Keratinocyte (primary cell): ENCODE data around the gene ZNF576. TPM values are rescaled to one million over a fixed set of nuclear protein-coding genes. Genes with fewer than 3 reads are reported as not detected.

Experiments
- DNase-seq: peaks from one replicate; pipeline ENCODE4 v3.0.0-alpha.2; 2011; ENCODE audit warnings: low read depth, missing footprints, low spot score
- FAIRE-seq: peaks from 2 replicates; lab custom pipeline; 2011; peaks lifted over from hg19 to GRCh38; lab: Jason Lieb, UNC
- H2AFZ ChIP-seq: 2 replicates; pipeline ENCODE4 v1.6.0; 2012; ENCODE audit warnings: low read length, control low read depth, inconsistent platforms; ENCODE audit not compliant: control insufficient read depth
- H3K27ac ChIP-seq: 2 replicates; pipeline ENCODE4 v1.5.1; 2011; ENCODE audit warnings: low read length; ENCODE audit not compliant: control insufficient read depth, insufficient read depth
- H3K27me3 ChIP-seq: 3 replicates; pipeline ENCODE4 v1.6.0; 2011; ENCODE audit warnings: low read length; ENCODE audit not compliant: control insufficient read depth, insufficient read depth; ENCODE audit errors: extremely low read depth
- H3K36me3 ChIP-seq, 2 experiments: 2 replicates in 1 of 2; 3 replicates in 1 of 2; pipeline ENCODE4 v1.5.1; 2011; ENCODE audit warnings: low read length in 2 of 2, mild to moderate bottlenecking in 1 of 2; ENCODE audit not compliant: control insufficient read depth in 2 of 2, insufficient read depth in 2 of 2; ENCODE audit errors: extremely low read depth in 1 of 2
- H3K4me1 ChIP-seq: 3 replicates; pipeline ENCODE4 v1.5.1; 2011; ENCODE audit warnings: low read length; ENCODE audit not compliant: control insufficient read depth, insufficient read depth; ENCODE audit errors: extremely low read depth
- H3K4me2 ChIP-seq: 3 replicates; pipeline ENCODE4 v1.6.0; 2011; ENCODE audit warnings: low read depth, low read length; ENCODE audit not compliant: control insufficient read depth, insufficient read depth; ENCODE audit errors: extremely low read depth
- H3K4me3 ChIP-seq, 3 experiments: fragments of 200-600 bp in 1 of 3; sonication (generic) in 1 of 3; 2 replicates in 2 of 3; 3 replicates in 1 of 3; pipeline ENCODE4 v1.5.1; 2011 to 2016; ENCODE audit warnings: low read length in 3 of 3, mild to moderate bottlenecking in 3 of 3, control low read depth in 2 of 3, inconsistent platforms in 1 of 3, low read depth in 1 of 3, mixed read lengths in 1 of 3, mixed run types in 1 of 3, moderate library complexity in 1 of 3; ENCODE audit not compliant: control insufficient read depth in 2 of 3, insufficient read depth in 2 of 3; ENCODE audit errors: extremely low read depth in 1 of 3
- H3K79me2 ChIP-seq: 2 replicates; pipeline ENCODE4 v1.6.0; 2012; ENCODE audit warnings: low read length; ENCODE audit not compliant: control insufficient read depth, insufficient read depth
- H3K9ac ChIP-seq: 3 replicates; pipeline ENCODE4 v1.6.0; 2011; ENCODE audit warnings: low read length; ENCODE audit not compliant: control insufficient read depth, insufficient read depth; ENCODE audit errors: extremely low read depth
- H3K9me1 ChIP-seq: 3 replicates; pipeline ENCODE4 v1.6.0; 2011; ENCODE audit warnings: low read length; ENCODE audit not compliant: control insufficient read depth, insufficient read depth; ENCODE audit errors: extremely low read depth
- H3K9me3 ChIP-seq: 2 replicates; pipeline ENCODE4 v1.5.1; 2012; ENCODE audit warnings: low read depth, low read length; ENCODE audit not compliant: control insufficient read depth
- H4K20me1 ChIP-seq: 3 replicates; pipeline ENCODE4 v1.6.0; 2011; ENCODE audit warnings: low read length; ENCODE audit not compliant: control insufficient read depth, insufficient read depth; ENCODE audit errors: extremely low read depth
- CTCF ChIP-seq, 3 experiments: IDR thresholded peaks in 1 of 3; conservative IDR thresholded peaks in 1 of 3; optimal IDR thresholded peaks in 1 of 3; 2 replicates in 2 of 3; 3 replicates in 1 of 3; pipeline versions ENCODE3 to v1.5.1; 2011; ENCODE audit warnings: low read length in 3 of 3, mild to moderate bottlenecking in 3 of 3, moderate library complexity in 2 of 3, control low read depth in 1 of 3, inconsistent platforms in 1 of 3; ENCODE audit not compliant: insufficient read depth in 2 of 3; ENCODE audit errors: extremely low read depth in 1 of 3
- EZH2 ChIP-seq: IDR thresholded peaks from one replicate; pipeline ENCODE4 v1.6.1; 2012; ENCODE audit warnings: inconsistent platforms, mild to moderate bottlenecking, low read length, moderate library complexity
- dilution Hi-C: fragments of 300-500 bp; cut with MboI; formaldehyde crosslinking; loops from one replicate; pipeline ENCODE4 v1.7.0; 2020; ENCODE audit warnings: low sequenced_read_pairs; ENCODE audit not compliant: extremely low pct_ligation_motif_present
- polyA plus RNA-seq, 5 experiments: library from polyadenylated mRNA; depleted of rRNA in 3 of 5; stranded (reverse) in 3 of 5; stranded (forward) in 1 of 5; unstranded in 1 of 5; fragments of >200 nt; gene quantifications; 1 replicate in 1 of 5; 2 replicates in 3 of 5; 3 replicates in 1 of 5; pipeline versions ENCODE4 v1.2.1 to v1.2.3, GENCODE V29; 2011 to 2012; ENCODE audit warnings: missing spikeins in 2 of 5, low read depth in 1 of 5, low replicate concordance in 1 of 5

Gene ZNF576
- polyA plus RNA-seq, 1 donor (not counting 4 experiments of a cell fraction or from before 2014, with no cell fraction given), result 6.4 TPM

- H4K20me1 ChIP-seq, result peaks cover 5% of the 10 kb centered on the region
- FAIRE-seq, result no peak
- H3K27me3 ChIP-seq, result no peaks in the 10 kb centered on the region
- DNase-seq, result no peak
- H3K4me3 ChIP-seq, result no peak overlapping the region
- H3K79me2 ChIP-seq, result peaks cover 27% of the 10 kb centered on the region
- H3K9ac ChIP-seq, result no peak overlapping the region
- TF ChIP-seq CTCF (optimal IDR thresholded peaks at IDR 0.05 in 1 of 3, IDR thresholded peaks at IDR 0.05 in 1 of 3, conservative IDR thresholded peaks at IDR 0.05 in 1 of 3; ENCODE audit: extremely low read depth in 1 of 3, insufficient read depth in 2 of 3, low read length in 3 of 3) (no peak), EZH2 (no peak)
- H3K9me3 ChIP-seq, result no peaks in the 10 kb centered on the region
- no peak overlapping the region for H2AFZ ChIP-seq
- peaks cover 6% of the 10 kb centered on the region for H3K4me1 ChIP-seq
- peaks cover 18 to 32% of the 10 kb centered on the region in 2 experiments for H3K36me3 ChIP-seq
- no peak overlapping the region for H3K4me2 ChIP-seq
- H3K27ac ChIP-seq, result no peak overlapping the region
- H3K9me1 ChIP-seq, result no peaks in the 10 kb centered on the region
- dilution Hi-C loops, result no loop called here
These were observed 7.1 kb upstream of the ZNF576 start for GRCh38 chr19:43589277-43589676.

GRCh38 chr19:43589678-43590077 lies 6.7 kb upstream of the ZNF576 start:
- FAIRE-seq, result no peak
- Histone ChIP-seq H3K4me2 (no peak overlapping the region), H3K9me1 (no peaks in the 10 kb centered on the region), H3K4me1 (peaks cover 10% of the 10 kb centered on the region), H3K27ac (no peak overlapping the region), H3K36me3 (peaks cover 17 to 34% of the 10 kb centered on the region in 2 experiments), H3K79me2 (peaks cover 31% of the 10 kb centered on the region), H2AFZ (no peak overlapping the region), H3K9me3 (no peaks in the 10 kb centered on the region), H3K4me3 (no peak overlapping the region), H3K9ac (no peak overlapping the region), H3K27me3 (no peaks in the 10 kb centered on the region), H4K20me1 (peaks cover 5% of the 10 kb centered on the region)
- DNase-seq, result no peak
- TF ChIP-seq EZH2 (no peak), CTCF (optimal IDR thresholded peaks at IDR 0.05 in 1 of 3, IDR thresholded peaks at IDR 0.05 in 1 of 3, conservative IDR thresholded peaks at IDR 0.05 in 1 of 3; ENCODE audit: extremely low read depth in 1 of 3, insufficient read depth in 2 of 3, low read length in 3 of 3) (no peak)
- dilution Hi-C loops, result no loop called here
